B cell (primary cell): Measurements from ENCODE around the gene TOMM70. TPM values are rescaled to one million over a fixed set of nuclear protein-coding genes. Genes with fewer than 3 reads are reported as not detected.

Experiments
- ATAC-seq: fragments of 200-7000 bp; cut with Tn5 transposase; one replicate; pipeline ENCODE4 v1.10.0; 2021; ENCODE audit warnings: low read depth, mild to moderate bottlenecking, moderate number of reproducible peaks, moderate library complexity
- CTCF ChIA-PET: fragments of 350-600 bp; sonication (Branson Sonifier 250); formaldehyde crosslinking; loops from one replicate; lab custom pipeline; 2021; ENCODE audit warnings: antibody characterized with exemption, inconsistent platforms; lab: Charles Lee
- POLR2A ChIA-PET: fragments of 350-600 bp; sonication (Branson Sonifier 250); formaldehyde crosslinking; loops from one replicate; lab custom pipeline; 2021; ENCODE audit warnings: antibody characterized with exemption; lab: Charles Lee
- DNase-seq: peaks from one replicate; pipeline ENCODE4 v3.0.0; 2013
- H2AFZ ChIP-seq: 2 replicates; pipeline ENCODE4 v1.6.1; 2012; ENCODE audit warnings: mild to moderate bottlenecking, low read depth, low read length; ENCODE audit not compliant: insufficient read depth, poor library complexity, severe bottlenecking
- H3K27ac ChIP-seq, 2 donors: 1 replicate in 1 of 2; 2 replicates in 1 of 2; pipeline ENCODE4 v1.5.1; 2012 to 2013; ENCODE audit warnings: low read length in 2 of 2, mild to moderate bottlenecking in 2 of 2, moderate library complexity in 1 of 2
- H3K27me3 ChIP-seq, 4 experiments: fragments of 200-600 bp in 1 of 4; sonication (generic) in 1 of 4; replicated peaks in 1 of 4; 1 replicate in 2 of 4; 2 replicates in 2 of 4; pipeline versions ENCODE4 v1.6.1 to v1.7.0; 2013 to 2016; ENCODE audit warnings: low read length in 3 of 4, mild to moderate bottlenecking in 2 of 4, mixed read lengths in 1 of 4, moderate library complexity in 1 of 4; ENCODE audit not compliant: insufficient read depth in 4 of 4, control insufficient read depth in 3 of 4; ENCODE audit errors: control extremely low read depth in 1 of 4
- H3K36me3 ChIP-seq, 2 experiments: replicated peaks in 1 of 2; 1 replicate in 1 of 2; 2 replicates in 1 of 2; pipeline versions ENCODE4 v1.6.1 to v1.7.1; 2013; ENCODE audit warnings: low read length in 1 of 2; ENCODE audit not compliant: insufficient read depth in 2 of 2, control insufficient read depth in 1 of 2; ENCODE audit errors: control extremely low read depth in 1 of 2, extremely low read depth in 1 of 2
- H3K4me1 ChIP-seq, 2 donors: fragments of 200-600 bp in 1 of 2; sonication (generic) in 1 of 2; 1 replicate in 1 of 2; 2 replicates in 1 of 2; pipeline versions ENCODE4 v1.5.1 to v1.6.1; 2013 to 2017; ENCODE audit warnings: low read length in 2 of 2; ENCODE audit not compliant: control insufficient read depth in 2 of 2, insufficient read depth in 2 of 2
- H3K4me2 ChIP-seq: replicated peaks from 2 replicates; pipeline ENCODE3; 2012; ENCODE audit warnings: mild to moderate bottlenecking, low read depth, low read length; ENCODE audit not compliant: poor library complexity, severe bottlenecking
- H3K4me3 ChIP-seq, 5 experiments: fragments of 200-600 bp in 1 of 5; sonication (generic) in 1 of 5; 1 replicate in 3 of 5; 2 replicates in 2 of 5; pipeline versions ENCODE4 v1.5.1 to v1.7.0; 2011 to 2016; ENCODE audit warnings: low read length in 4 of 5, mild to moderate bottlenecking in 4 of 5, low read depth in 2 of 5, control low read depth in 1 of 5, moderate library complexity in 1 of 5; ENCODE audit not compliant: insufficient read depth in 1 of 5; ENCODE audit errors: control extremely low read depth in 1 of 5, extremely low read depth in 1 of 5
- H3K79me2 ChIP-seq: fragments of 200-600 bp; sonication (generic); one replicate; pipeline ENCODE4 v1.6.0; 2016; ENCODE audit warnings: low read length; ENCODE audit not compliant: control insufficient read depth, insufficient read depth
- H3K9ac ChIP-seq: fragments of 200-600 bp; sonication (generic); 2 replicates; pipeline ENCODE4 v1.6.1; 2017; ENCODE audit warnings: mild to moderate bottlenecking, low read length, moderate library complexity
- H3K9me3 ChIP-seq, 3 donors: one replicate each; pipeline versions ENCODE4 v1.6.1 to v1.7.1; 2013; ENCODE audit warnings: low read length in 2 of 3; ENCODE audit not compliant: control insufficient read depth in 2 of 3, insufficient read depth in 1 of 3; ENCODE audit errors: control extremely low read depth in 1 of 3
- H4K20me1 ChIP-seq: 2 replicates; pipeline ENCODE4 v1.6.0; 2012; ENCODE audit warnings: mild to moderate bottlenecking, low read length; ENCODE audit not compliant: insufficient read depth, control insufficient read depth, poor library complexity, severe bottlenecking
- H3K27ac Mint-ChIP-seq: one replicate; pipeline ENCODE4 v1.8.0; 2021; ENCODE audit warnings: mixed read lengths
- H3K27me3 Mint-ChIP-seq: one replicate; pipeline ENCODE4 v1.8.0; 2021; ENCODE audit warnings: mixed read lengths
- H3K4me1 Mint-ChIP-seq: one replicate; pipeline ENCODE4 v1.8.0; 2021; ENCODE audit warnings: mixed read lengths
- H3K4me3 Mint-ChIP-seq: one replicate; pipeline ENCODE4 v1.8.0; 2021; ENCODE audit warnings: mixed read lengths
- H3K9me3 Mint-ChIP-seq: one replicate; pipeline ENCODE4 v1.8.0; 2022; ENCODE audit warnings: mixed read lengths; ENCODE audit not compliant: insufficient read depth
- EZH2 ChIP-seq: IDR thresholded peaks from 2 replicates; pipeline ENCODE4 v1.6.1; 2012; ENCODE audit warnings: borderline replicate concordance, low read depth, mild to moderate bottlenecking, moderate library complexity, low read length; ENCODE audit not compliant: insufficient read depth, poor library complexity, severe bottlenecking
- WGBS: methylation state at CpG from one replicate; pipeline ENCODE4 v1.1.5; 2013; ENCODE audit warnings: missing lambda C conversion rate; ENCODE audit not compliant: insufficient coverage; 5-methylcytosine and 5-hydroxymethylcytosine counted together
- intact Hi-C: fragments of 100-400 bp; cut with micrococcal nuclease; formaldehyde crosslinking; loops from one replicate; pipeline ENCODE4 v1.10.0; 2022
- polyA minus RNA-seq: library from RNA; depleted of rRNA, polyadenylated mRNA; stranded (reverse); fragments of >200 nt; gene quantifications from 2 replicates; pipeline ENCODE4 v1.2.3, GENCODE V29; 2012
- polyA plus RNA-seq: library from polyadenylated mRNA; depleted of rRNA; stranded (reverse); fragments of >200 nt; gene quantifications from 2 replicates; pipeline ENCODE4 v1.2.3, GENCODE V29; 2012
- total RNA-seq, 2 donors: library from RNA; stranded (reverse); fragments of 120-200 nt in 1 of 2; gene quantifications; 1 replicate in 1 of 2; 2 replicates in 1 of 2; pipeline versions ENCODE4 v1.2.3 to v1.2.4, GENCODE V29; 2013 to 2022
- TF ChIP-seq, protein P1 (sequence below): fragments of 200-600 bp; IDR thresholded peaks from one replicate; pipeline ENCODE4 v1.8.0; 2022; ENCODE audit warnings: antibody characterized with exemption, mild to moderate bottlenecking

Gene TOMM70
- total RNA-seq (28.8 and 30.0 TPM in 2 replicates), polyA plus RNA-seq (6.9 and 7.2 TPM in 2 replicates), polyA minus RNA-seq (12.8 and 14.1 TPM in 2 replicates)
- 38.3 TPM for total RNA-seq (2013)

DNA sequence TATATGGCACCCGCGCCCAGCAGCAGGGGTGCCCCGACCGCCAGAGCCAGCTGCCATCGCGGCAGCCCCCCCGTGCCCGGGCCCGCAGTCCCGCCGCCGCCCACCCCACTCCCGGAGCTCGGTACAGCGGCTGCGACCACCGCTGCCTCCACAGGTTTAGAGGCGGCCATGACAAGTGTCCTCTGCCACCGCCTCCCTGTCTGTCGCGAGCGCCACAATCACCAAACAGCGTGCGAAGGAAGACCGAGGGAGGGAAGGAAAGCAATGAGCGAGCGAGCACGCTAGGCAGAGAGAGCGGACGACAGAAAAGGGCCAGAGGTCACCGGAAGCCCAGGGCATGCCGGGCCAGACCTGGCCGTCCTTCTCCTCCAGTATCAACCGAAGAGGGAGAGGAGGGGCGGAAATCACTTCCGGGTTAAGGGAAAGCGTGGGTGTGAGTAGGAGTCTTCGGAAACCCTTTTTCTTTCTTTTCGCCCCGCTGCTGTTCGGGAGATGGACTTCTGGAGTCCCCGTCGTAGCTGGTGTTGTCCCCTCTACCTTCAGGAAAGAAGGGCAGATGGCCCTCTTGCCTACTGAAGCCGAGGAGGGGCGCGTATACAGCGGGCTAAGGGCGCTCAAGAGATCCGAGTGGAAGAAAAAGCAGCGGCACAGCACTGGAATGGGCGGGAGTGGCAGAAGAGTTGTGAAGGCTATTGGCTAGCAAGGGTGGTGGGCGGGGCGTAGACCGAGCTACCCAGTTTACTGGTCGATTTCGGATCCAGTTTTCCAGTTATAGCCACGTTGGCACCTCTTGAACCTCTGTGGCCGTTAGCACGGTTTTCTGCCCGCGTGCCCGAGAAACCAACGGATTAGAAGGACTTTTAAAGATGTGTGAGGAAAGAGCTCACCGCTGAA lies at the start of gene TOMM70, which contains the start of gene LNP1:
TSS of gene TOMM70 (minus strand) at position 310 of the 894 bp plus-strand sequence. CDS start at position 170, 140 bp downstream.
TSS of gene LNP1 (plus strand) at position 760 of the 894 bp plus-strand sequence. CDS start 28,191 bp downstream, outside the sequence.
- peaks cover 74% of the 10 kb centered on the region for H3K79me2 ChIP-seq
- H3K4me1 Mint-ChIP-seq, result peaks cover 49% of the 10 kb centered on the region
- H3K4me3 ChIP-seq, result peak within 1 kb of the TSS; percentile 74 to 95 (median 89)
- DNase-seq (peak; percentile 96), ATAC-seq (peak; percentile 92)
- peak within 1 kb of the TSS; percentile 72 for H3K9ac ChIP-seq
- WGBS, result under 1% methylated on average over 52 of the region's 64 CpGs
- intact Hi-C loops, result loop anchor here (1.0 to 5.0 kb wide), 12 partner anchors 67 to 1809 kb away; partner anchors contain the start of genes CMSS1, CPOX, NIT2 and TBC1D23
- peak within 1 kb of the TSS; percentile 73 to 84 for H3K27ac ChIP-seq
- H3K27me3 ChIP-seq, result no peaks in the 10 kb centered on the region
- CTCF ChIA-PET, result interaction anchor here (0.8 to 1.5 kb wide), 5 partner anchors 66 to 583 kb away, joined by 3 to 7 read pairs (median 3); partner anchors contain the start of genes CMSS1, NIT2 and TBC1D23
- peak within 1 kb of the TSS; percentile 95 for H3K4me3 Mint-ChIP-seq
- peak within 1 kb of the TSS; percentile 87 for H3K4me2 ChIP-seq
- H4K20me1 ChIP-seq, result peaks cover 11% of the 10 kb centered on the region
- H3K4me1 ChIP-seq, result peaks cover 18 to 22% of the 10 kb centered on the region in 2 donors
- no peaks in the 10 kb centered on the region for H3K9me3 ChIP-seq
- H3K36me3 ChIP-seq, result peaks cover 0 to 2% of the 10 kb centered on the region in 2 experiments
- no peaks in the 10 kb centered on the region for H3K27me3 Mint-ChIP-seq
- POLR2A ChIA-PET, result interaction anchor here (0.6 to 0.8 kb wide), 6 partner anchors 52 to 1173 kb away, joined by 3 to 7 read pairs (median 4); partner anchors contain the start of genes PCNP and TBC1D23
- TF ChIP-seq EZH2, result no peak
- TF ChIP-seq, protein P1, sequence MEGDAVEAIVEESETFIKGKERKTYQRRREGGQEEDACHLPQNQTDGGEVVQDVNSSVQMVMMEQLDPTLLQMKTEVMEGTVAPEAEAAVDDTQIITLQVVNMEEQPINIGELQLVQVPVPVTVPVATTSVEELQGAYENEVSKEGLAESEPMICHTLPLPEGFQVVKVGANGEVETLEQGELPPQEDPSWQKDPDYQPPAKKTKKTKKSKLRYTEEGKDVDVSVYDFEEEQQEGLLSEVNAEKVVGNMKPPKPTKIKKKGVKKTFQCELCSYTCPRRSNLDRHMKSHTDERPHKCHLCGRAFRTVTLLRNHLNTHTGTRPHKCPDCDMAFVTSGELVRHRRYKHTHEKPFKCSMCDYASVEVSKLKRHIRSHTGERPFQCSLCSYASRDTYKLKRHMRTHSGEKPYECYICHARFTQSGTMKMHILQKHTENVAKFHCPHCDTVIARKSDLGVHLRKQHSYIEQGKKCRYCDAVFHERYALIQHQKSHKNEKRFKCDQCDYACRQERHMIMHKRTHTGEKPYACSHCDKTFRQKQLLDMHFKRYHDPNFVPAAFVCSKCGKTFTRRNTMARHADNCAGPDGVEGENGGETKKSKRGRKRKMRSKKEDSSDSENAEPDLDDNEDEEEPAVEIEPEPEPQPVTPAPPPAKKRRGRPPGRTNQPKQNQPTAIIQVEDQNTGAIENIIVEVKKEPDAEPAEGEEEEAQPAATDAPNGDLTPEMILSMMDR, result no peak
- peak within 1 kb of the TSS; percentile 93 for H3K27ac Mint-ChIP-seq
- H3K9me3 Mint-ChIP-seq, result no peaks in the 10 kb centered on the region
- peak within 1 kb of the TSS; percentile 85 for H2AFZ ChIP-seq
